Body of pancreas (tissue), 4 donors: ENCODE results near the gene MUC5AC.

ENCODE experiments used
- CTCF ChIP-seq, 7 experiments: fragments of 450-650 bp in 4 of 7; fragments of 200-600 bp in 3 of 7; sonication (generic) in 3 of 7; IDR thresholded peaks; one replicate each; pipeline ENCODE4 v1.5.1; 2016 to 2019; ENCODE audit warnings: antibody characterized with exemption in 7 of 7
- POLR2A ChIP-seq, 3 donors: fragments of 450-650 bp; IDR thresholded peaks; one replicate each; pipeline ENCODE4 v1.6.1; 2016; ENCODE audit warnings: antibody characterized with exemption in 3 of 3, mild to moderate bottlenecking in 2 of 3

- TF ChIP-seq CTCF (IDR thresholded peaks at IDR 0.05) (no peak), POLR2A (IDR thresholded peaks at IDR 0.05) (no peak)
Measured at GRCh38 chr11:1211838-1212237, 54.1 kb downstream of the MUC5AC start.
